ENCODE data around the gene IMPG1.

Gene IMPG1

DNA sequence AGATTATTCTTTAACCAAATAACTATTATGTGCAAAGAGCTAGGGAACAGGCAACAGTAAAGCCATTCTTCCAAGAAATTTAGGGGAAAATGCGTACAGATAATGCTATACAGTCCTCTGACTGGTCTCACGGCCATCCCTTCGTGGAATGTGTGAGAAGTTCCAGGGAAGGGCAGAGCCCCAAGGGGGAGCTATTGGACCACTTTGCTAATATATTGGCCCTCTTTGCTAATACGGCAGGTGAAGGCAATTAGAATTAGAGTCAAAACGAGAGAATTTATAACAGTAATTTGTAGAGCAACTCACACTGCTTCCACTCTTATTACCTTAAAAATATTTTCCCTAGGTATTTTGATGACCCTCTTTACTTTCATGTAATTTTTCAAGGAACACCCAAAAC, 140.4 kb downstream of the IMPG1 start:
- peak; percentile 69 for DNase-seq
- H3K27ac ChIP-seq, result no peak overlapping the region
- TF ChIP-seq, protein P1, sequence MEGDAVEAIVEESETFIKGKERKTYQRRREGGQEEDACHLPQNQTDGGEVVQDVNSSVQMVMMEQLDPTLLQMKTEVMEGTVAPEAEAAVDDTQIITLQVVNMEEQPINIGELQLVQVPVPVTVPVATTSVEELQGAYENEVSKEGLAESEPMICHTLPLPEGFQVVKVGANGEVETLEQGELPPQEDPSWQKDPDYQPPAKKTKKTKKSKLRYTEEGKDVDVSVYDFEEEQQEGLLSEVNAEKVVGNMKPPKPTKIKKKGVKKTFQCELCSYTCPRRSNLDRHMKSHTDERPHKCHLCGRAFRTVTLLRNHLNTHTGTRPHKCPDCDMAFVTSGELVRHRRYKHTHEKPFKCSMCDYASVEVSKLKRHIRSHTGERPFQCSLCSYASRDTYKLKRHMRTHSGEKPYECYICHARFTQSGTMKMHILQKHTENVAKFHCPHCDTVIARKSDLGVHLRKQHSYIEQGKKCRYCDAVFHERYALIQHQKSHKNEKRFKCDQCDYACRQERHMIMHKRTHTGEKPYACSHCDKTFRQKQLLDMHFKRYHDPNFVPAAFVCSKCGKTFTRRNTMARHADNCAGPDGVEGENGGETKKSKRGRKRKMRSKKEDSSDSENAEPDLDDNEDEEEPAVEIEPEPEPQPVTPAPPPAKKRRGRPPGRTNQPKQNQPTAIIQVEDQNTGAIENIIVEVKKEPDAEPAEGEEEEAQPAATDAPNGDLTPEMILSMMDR (IDR thresholded peaks at IDR 0.05; ENCODE audit: low read depth, low read length), result peak; percentile 71
- no peaks in the 10 kb centered on the region for H3K36me3 ChIP-seq
- H3K4me3 ChIP-seq (ENCODE audit: low read depth, low read length), result no peak overlapping the region
- H3K27me3 ChIP-seq (ENCODE audit: insufficient read depth, low read depth, severe bottlenecking), result no peaks in the 10 kb centered on the region
- H3K9me3 ChIP-seq (ENCODE audit: severe bottlenecking), result no peaks in the 10 kb centered on the region

DNA sequence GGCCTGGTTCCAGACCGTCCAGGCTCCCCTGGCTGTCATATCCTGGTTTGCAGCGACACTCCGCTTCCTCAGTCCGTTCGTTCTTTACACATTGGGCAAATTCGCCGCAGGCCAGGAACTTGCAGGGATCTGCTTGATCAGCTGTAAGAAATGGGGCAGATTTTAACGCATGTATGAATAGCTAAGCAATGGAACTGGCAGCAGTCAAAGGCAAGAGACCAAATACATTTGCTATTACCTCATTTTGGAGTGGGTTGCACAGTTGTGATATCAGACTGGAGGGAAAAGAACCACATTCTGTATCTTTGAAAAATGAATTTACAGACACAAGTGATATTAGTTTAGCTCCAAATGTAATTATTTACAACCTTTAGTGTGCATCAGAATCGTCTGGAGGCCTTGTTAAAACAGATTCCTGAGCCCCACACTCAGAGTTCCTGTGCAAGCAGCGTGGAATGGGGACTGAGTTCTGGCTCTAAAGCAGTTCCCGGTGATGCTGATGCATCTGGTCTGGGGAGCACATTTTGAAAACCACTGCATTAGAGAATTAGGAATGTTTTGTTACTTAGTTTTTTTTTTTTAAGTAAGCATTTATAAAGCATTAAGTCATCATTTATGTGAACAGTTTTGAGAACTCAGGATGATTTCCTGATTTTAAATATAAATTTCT, 141.3 kb downstream of the IMPG1 start:
- no peak overlapping the region for H3K4me3 ChIP-seq (ENCODE audit: low read depth, low read length)
- TF ChIP-seq, protein P1 (IDR thresholded peaks at IDR 0.05; ENCODE audit: low read depth, low read length), result no peak
- DNase-seq, result no peak
- H3K36me3 ChIP-seq, result no peaks in the 10 kb centered on the region
- no peak overlapping the region for H3K27ac ChIP-seq
- no peaks in the 10 kb centered on the region for H3K9me3 ChIP-seq (ENCODE audit: severe bottlenecking)
- no peaks in the 10 kb centered on the region for H3K27me3 ChIP-seq (ENCODE audit: insufficient read depth, low read depth, severe bottlenecking)

DNA sequence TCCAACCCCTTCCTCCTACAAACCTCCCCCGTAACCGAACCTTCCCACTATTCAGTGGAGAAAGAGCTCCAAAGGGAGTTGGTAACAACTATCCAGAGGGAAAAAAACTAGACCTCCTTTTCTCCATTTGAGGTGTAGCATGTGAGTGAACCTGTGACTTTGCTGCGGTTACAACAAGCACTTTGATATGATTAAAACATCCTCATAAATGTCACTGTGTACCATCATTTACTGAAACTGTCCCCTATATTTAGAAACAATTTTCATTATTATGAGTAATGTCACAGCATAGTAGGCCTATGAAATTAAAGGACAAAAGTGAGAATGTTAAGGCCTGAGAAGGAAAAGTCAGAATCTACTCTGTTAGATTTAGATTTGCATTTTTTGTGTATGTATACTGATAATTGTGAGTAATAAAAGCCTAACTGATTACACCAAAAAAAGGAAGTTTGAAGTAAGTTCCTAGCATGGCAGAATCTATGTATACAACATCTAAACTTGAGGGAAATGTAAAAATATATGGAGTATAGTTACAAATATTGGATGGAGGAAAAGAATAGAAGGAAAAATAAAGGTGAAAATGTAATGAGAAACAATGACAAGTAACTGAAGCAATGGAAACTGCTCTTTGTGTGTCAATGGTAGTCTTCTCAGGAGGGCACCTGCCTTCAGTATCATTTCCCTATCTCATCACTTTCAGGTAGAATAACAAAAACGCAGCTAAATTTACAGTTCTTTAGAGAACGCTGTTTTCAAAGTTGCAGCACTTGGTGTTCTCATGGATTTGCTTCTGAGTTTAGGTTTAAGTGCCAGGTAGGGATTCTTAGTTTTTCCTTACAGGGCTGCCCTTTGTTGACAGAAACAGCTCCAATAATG, 145.9 kb downstream of the IMPG1 start:
- DNase-seq, result no peak
- no peaks in the 10 kb centered on the region for H3K9me3 ChIP-seq (ENCODE audit: severe bottlenecking)
- no peaks in the 10 kb centered on the region for H3K27me3 ChIP-seq (ENCODE audit: insufficient read depth, low read depth, severe bottlenecking)
- H3K27ac ChIP-seq, result no peak overlapping the region
- no peaks in the 10 kb centered on the region for H3K36me3 ChIP-seq
- H3K4me3 ChIP-seq (ENCODE audit: low read depth, low read length), result no peak overlapping the region
- TF ChIP-seq, protein P1 (IDR thresholded peaks at IDR 0.05; ENCODE audit: low read depth, low read length), result no peak

DNA sequence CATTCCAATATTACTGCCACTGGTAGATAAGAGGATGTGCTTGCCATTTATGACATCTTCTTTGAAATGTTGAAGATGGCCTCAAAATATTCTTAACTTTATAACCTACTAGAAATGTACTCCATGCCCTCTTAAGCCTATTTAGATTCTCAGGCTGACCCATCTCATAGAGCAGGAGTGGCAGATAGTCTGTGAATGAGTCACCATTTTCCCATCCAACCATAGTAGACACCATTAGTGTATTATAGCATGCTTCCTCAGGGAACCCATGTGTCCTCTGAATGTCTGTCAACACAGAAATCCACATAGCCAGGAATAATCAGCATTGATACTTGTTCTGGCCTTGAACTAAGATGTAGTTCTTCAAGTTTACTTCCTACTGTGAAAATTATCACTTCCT, 150.2 kb downstream of the IMPG1 start:
- Histone ChIP-seq H3K36me3 (no peaks in the 10 kb centered on the region), H3K4me3 (ENCODE audit: low read depth, low read length) (no peak overlapping the region), H3K9me3 (ENCODE audit: severe bottlenecking) (no peaks in the 10 kb centered on the region), H3K27ac (no peak overlapping the region), H3K27me3 (ENCODE audit: insufficient read depth, low read depth, severe bottlenecking) (no peaks in the 10 kb centered on the region)
- TF ChIP-seq, protein P1 (IDR thresholded peaks at IDR 0.05; ENCODE audit: low read depth, low read length), result no peak
- DNase-seq, result no peak

DNA sequence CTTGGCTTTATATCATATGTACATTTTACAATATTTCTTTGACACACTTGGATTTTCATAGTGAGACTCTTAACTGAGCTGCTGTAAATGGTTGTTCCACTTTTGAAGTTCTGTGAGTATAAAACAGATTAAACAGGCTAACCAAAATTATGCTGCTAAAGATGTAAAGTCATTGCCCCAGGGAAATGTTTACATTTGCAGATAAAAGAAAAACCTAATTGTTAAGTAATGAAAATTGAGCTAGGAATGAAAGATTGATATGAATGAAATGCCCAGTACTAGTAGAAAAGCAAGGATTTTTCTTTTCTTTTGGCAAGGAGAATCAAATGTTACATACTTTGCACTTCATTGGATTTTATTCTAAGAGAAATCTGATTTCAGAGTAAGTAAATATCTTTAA, 159.4 kb downstream of the IMPG1 start:
- Histone ChIP-seq H3K27ac (no peak overlapping the region), H3K9me3 (ENCODE audit: severe bottlenecking) (no peaks in the 10 kb centered on the region), H3K27me3 (ENCODE audit: insufficient read depth, low read depth, severe bottlenecking) (no peaks in the 10 kb centered on the region), H3K36me3 (no peaks in the 10 kb centered on the region; the same call in 1 of the 2 replicates), H3K4me3 (ENCODE audit: low read depth, low read length) (no peak overlapping the region)
- no peak for DNase-seq
- TF ChIP-seq, protein P1 (IDR thresholded peaks at IDR 0.05; ENCODE audit: low read depth, low read length), result no peak

Measured in WERI-Rb-1 (cell line).